HepG2 (cell line): ENCODE results near the gene SDK1. TPM values are rescaled to one million over a fixed set of nuclear protein-coding genes. Genes with fewer than 3 reads are reported as not detected.

Source experiments
- ATAC-seq: fragments of 200-7000 bp; cut with Tn5 transposase; 3 replicates; pipeline ENCODE4 v1.9.1; 2020; ENCODE audit warnings: mild to moderate bottlenecking, moderate library complexity
- BruUV-seq: library from RNA; stranded (reverse); fragments of 400-500 nt; replicated peaks from 2 replicates; lab custom pipeline; 2021; lab: Mats Ljungman, UMichigan
- CTCF ChIA-PET: fragments of 300-600 bp; formaldehyde crosslinking; extraction: SDS; loops from one replicate; lab custom pipeline; 2021; ENCODE audit warnings: low total read pairs, inconsistent platforms, low intra/inter-chr PET ratio; lab: Yijun Ruan, JAX
- POLR2A ChIA-PET: fragments of 350-600 bp; sonication (Branson Sonifier 250); formaldehyde crosslinking; loops from one replicate; lab custom pipeline; 2020; ENCODE audit warnings: antibody characterized with exemption, inconsistent platforms; lab: Yijun Ruan, JAX
- DNase-seq: peaks from one replicate; pipeline ENCODE4 v3.0.0-alpha.2; 2015; ENCODE audit warnings: low spot score
- FAIRE-seq: peaks from 3 replicates; lab custom pipeline; 2011; peaks lifted over from hg19 to GRCh38; lab: Jason Lieb, UNC
- H2AFZ ChIP-seq: one replicate; pipeline ENCODE4 v1.6.1; 2011; ENCODE audit warnings: low read length, inconsistent platforms
- H3K27ac ChIP-seq: fragments of 300-600 bp; 3 replicates; pipeline ENCODE4 v1.8.0; 2011; ENCODE audit warnings: mixed run types, mild to moderate bottlenecking, mixed read lengths, low read length, inconsistent platforms; ENCODE audit not compliant: insufficient read depth; ENCODE audit errors: extremely low read length
- H3K27me3 ChIP-seq, 2 experiments: fragments of 200-600 bp in 1 of 2; 2 replicates in 1 of 2; 3 replicates in 1 of 2; pipeline versions ENCODE4 v1.6.0 to v1.8.0; 2011; ENCODE audit warnings: low read length in 2 of 2, mild to moderate bottlenecking in 2 of 2, moderate library complexity in 2 of 2, inconsistent platforms in 1 of 2; ENCODE audit not compliant: insufficient read depth in 2 of 2, control insufficient read depth in 1 of 2
- H3K36me3 ChIP-seq, 2 experiments: fragments of 200-600 bp in 1 of 2; replicated peaks in 1 of 2; 2 replicates in 1 of 2; 3 replicates in 1 of 2; pipeline versions ENCODE4 v1.5.1 to v1.8.0; 2011; ENCODE audit warnings: low read length in 2 of 2, inconsistent platforms in 1 of 2; ENCODE audit not compliant: insufficient read depth in 2 of 2, control insufficient read depth in 1 of 2
- H3K4me1 ChIP-seq: 2 replicates; pipeline ENCODE4 v1.5.1; 2012; ENCODE audit warnings: low read length, inconsistent platforms; ENCODE audit not compliant: insufficient read depth
- H3K4me2 ChIP-seq: 2 replicates; pipeline ENCODE4 v1.6.0; 2011; ENCODE audit warnings: low read depth, low read length, inconsistent platforms
- H3K4me3 ChIP-seq, 3 experiments: fragments of 200-600 bp in 1 of 3; sonication (generic), shearing (Covaris generic) in 1 of 3; replicated peaks in 1 of 3; 2 replicates each; pipeline ENCODE4 v1.5.1; 2011 to 2016; ENCODE audit warnings: low read length in 3 of 3, inconsistent platforms in 2 of 3, low read depth in 2 of 3, mild to moderate bottlenecking in 2 of 3, control low read depth in 1 of 3, mixed read lengths in 1 of 3; ENCODE audit not compliant: insufficient read depth in 1 of 3
- H3K79me2 ChIP-seq: one replicate; pipeline ENCODE4 v1.6.1; 2011; ENCODE audit warnings: low read length, inconsistent platforms; ENCODE audit not compliant: insufficient read depth
- H3K9ac ChIP-seq: 2 replicates; pipeline ENCODE4 v1.6.0; 2011; ENCODE audit warnings: mild to moderate bottlenecking, low read depth, low read length, inconsistent platforms; ENCODE audit not compliant: insufficient read depth
- H3K9me3 ChIP-seq: 2 replicates; pipeline ENCODE4 v1.5.1; 2012; ENCODE audit warnings: mild to moderate bottlenecking, low read length
- H4K20me1 ChIP-seq: 2 replicates; pipeline ENCODE4 v1.6.0; 2011; ENCODE audit warnings: inconsistent platforms, mild to moderate bottlenecking, low read length, moderate library complexity; ENCODE audit not compliant: insufficient read depth
- NFYC ChIP-seq: IDR thresholded peaks from 2 replicates; pipeline ENCODE4 v1.6.1; 2016; ENCODE audit warnings: missing genetic modification reagents, missing compliant biosample characterization
- PREB ChIP-seq: sonication (generic); formaldehyde crosslinking; IDR thresholded peaks from 2 replicates; pipeline ENCODE4 v1.4.0; 2020; ENCODE audit warnings: missing genetic modification reagents
- TBX3 ChIP-seq: fragments of 450-650 bp; IDR thresholded peaks from 2 replicates; pipeline ENCODE4 v1.6.1; 2017; ENCODE audit warnings: antibody characterized with exemption, mild to moderate bottlenecking, inconsistent platforms, borderline replicate concordance
- ZBTB20 ChIP-seq: sonication (generic); formaldehyde crosslinking; IDR thresholded peaks from 2 replicates; pipeline ENCODE4 v1.8.1; 2023; ENCODE audit warnings: missing genetic modification reagents, low read depth, mild to moderate bottlenecking, borderline replicate concordance
- ZNF224 ChIP-seq: sonication (generic); formaldehyde crosslinking; IDR thresholded peaks from 2 replicates; pipeline ENCODE4 v1.5.0; 2020; ENCODE audit warnings: mild to moderate bottlenecking, missing genetic modification reagents
- ZNF468 ChIP-seq: sonication (generic); formaldehyde crosslinking; IDR thresholded peaks from 2 replicates; pipeline ENCODE4 v1.8.0; 2022; ENCODE audit warnings: mild to moderate bottlenecking, moderate library complexity, missing genetic modification reagents
- WGBS: methylation state at CpG from one replicate; pipeline ENCODE4 v1.1.6; 2017; ENCODE audit warnings: low lambda C conversion rate; 5-methylcytosine and 5-hydroxymethylcytosine counted together
- in situ Hi-C: cut with HindIII; loops from 2 replicates; pipeline ENCODE4 v1.10.0; 2017; ENCODE audit warnings: low pct_unique_long_range_greater_than_20kb; ENCODE audit not compliant: extremely low pct_ligation_motif_present
- intact Hi-C: fragments of 100-400 bp; cut with micrococcal nuclease; formaldehyde crosslinking; loops from one replicate; pipeline ENCODE4 v1.10.0; 2022; ENCODE audit not compliant: unreplicated experiment
- polyA plus RNA-seq, 8 experiments: library from polyadenylated mRNA; depleted of rRNA in 3 of 8; stranded (reverse) in 7 of 8; unstranded in 1 of 8; fragments of >200 nt; fragmentation: Illumina TruSeq in 4 of 8; extraction: Trizol in 4 of 8; gene quantifications; 2 replicates each; pipeline versions ENCODE4 v1.2.1 to v1.2.3, GENCODE V29; 2011 to 2016; ENCODE audit warnings: low read depth in 4 of 8, missing spikeins in 1 of 8, mixed read lengths in 1 of 8; ENCODE audit not compliant: insufficient read depth in 1 of 8
- total RNA-seq, 5 experiments: library from RNA; depleted of rRNA; stranded (reverse); fragments of >200 nt; fragmentation: Illumina TruSeq; extraction: Trizol; gene quantifications; 2 replicates each; pipeline ENCODE4 v1.2.3, GENCODE V29; 2016; ENCODE audit warnings: low read depth in 1 of 5
- TF ChIP-seq, protein P1 (sequence below): sonication (generic); formaldehyde crosslinking; IDR thresholded peaks from 2 replicates; pipeline ENCODE4 v1.5.0; 2020; ENCODE audit warnings: missing genetic modification reagents, mild to moderate bottlenecking, borderline replicate concordance

The SDK1 gene
- total and polyA plus RNA-seq, 2 of the 13 experiments (the other 11 are each of a cell fraction or from before 2014, with no cell fraction given) = 0.35 to 2.4 TPM

GRCh38 chr7:3426064-3426463 is 125.0 kb downstream of the SDK1 start:
- no TSS peak for BruUV-seq
- H3K27ac ChIP-seq = no peak overlapping the region
- no peak overlapping the region for H2AFZ ChIP-seq
- no peaks in the 10 kb centered on the region for H3K27me3 ChIP-seq
- no peaks in the 10 kb centered on the region for H4K20me1 ChIP-seq
- no peaks in the 10 kb centered on the region for H3K79me2 ChIP-seq
- peaks cover 9% of the 10 kb centered on the region; the same call in 1 of the 2 replicates for H3K9me3 ChIP-seq
- ChIA-PET CTCF (no interaction called here), POLR2A (no interaction called here)
- 0 out of 2 replicates have a peak, but pooled peaks cover 2% of the 10 kb centered on the region for H3K4me1 ChIP-seq
- ATAC-seq (no peak), DNase-seq (no peak), FAIRE-seq (no peak)
- TF ChIP-seq, protein P1, sequence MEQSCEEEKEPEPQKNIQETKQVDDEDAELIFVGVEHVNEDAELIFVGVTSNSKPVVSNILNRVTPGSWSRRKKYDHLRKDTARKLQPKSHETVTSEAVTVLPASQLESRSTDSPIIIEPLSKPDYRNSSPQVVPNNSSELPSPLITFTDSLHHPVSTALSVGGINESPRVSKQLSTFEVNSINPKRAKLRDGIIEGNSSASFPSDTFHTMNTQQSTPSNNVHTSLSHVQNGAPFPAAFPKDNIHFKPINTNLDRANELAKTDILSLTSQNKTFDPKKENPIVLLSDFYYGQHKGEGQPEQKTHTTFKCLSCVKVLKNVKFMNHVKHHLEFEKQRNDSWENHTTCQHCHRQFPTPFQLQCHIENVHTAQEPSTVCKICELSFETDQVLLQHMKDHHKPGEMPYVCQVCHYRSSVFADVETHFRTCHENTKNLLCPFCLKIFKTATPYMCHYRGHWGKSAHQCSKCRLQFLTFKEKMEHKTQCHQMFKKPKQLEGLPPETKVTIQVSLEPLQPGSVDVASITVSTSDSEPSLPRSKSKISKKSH (CRISPR knock-in tag) = no peak
- TF ChIP-seq TBX3 (no peak), ZNF468 (CRISPR knock-in tag) (no peak), PREB (CRISPR knock-in tag) (no peak), ZNF224 (CRISPR knock-in tag) (no peak)
- in situ Hi-C loops (no loop called here), intact Hi-C loops (no loop called here)
- no peaks in the 10 kb centered on the region for H3K36me3 ChIP-seq
- H3K4me2 ChIP-seq = no peak overlapping the region
- whole genome bisulfite sequencing = 74% methylated on average over 4 of the region's 4 CpGs
- no peak overlapping the region for H3K4me3 ChIP-seq
- H3K9ac ChIP-seq = no peak overlapping the region

DNA sequence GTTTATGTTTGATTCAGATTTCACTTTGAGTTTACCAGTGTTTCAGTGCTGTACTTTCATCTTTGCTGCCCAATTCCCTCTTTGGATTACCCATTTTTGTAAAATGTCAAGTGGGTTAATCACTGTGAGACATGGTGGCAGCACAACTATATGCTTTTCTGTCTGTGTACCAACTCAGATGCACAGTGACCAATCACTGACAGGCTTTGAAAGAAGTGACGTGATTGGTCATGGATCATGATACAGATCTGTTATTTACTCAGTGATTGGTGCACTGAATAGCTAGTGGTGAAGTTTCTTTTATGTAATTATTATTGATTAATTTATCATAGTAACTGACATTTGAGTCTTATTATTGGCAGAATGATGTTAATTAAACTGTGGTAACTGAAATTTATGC is 126.9 kb downstream of the SDK1 start:
- no TSS peak for BruUV-seq
- ChIA-PET POLR2A (no interaction called here), CTCF (no interaction called here)
- DNase-seq = no peak
- intact Hi-C loops (no loop called here), in situ Hi-C loops (no loop called here)
- no peaks in the 10 kb centered on the region for H4K20me1 ChIP-seq
- ATAC-seq = no peak
- H2AFZ ChIP-seq = no peak overlapping the region
- no peaks in the 10 kb centered on the region for H3K27me3 ChIP-seq
- no peak overlapping the region for H3K9ac ChIP-seq
- no peak overlapping the region for H3K27ac ChIP-seq
- no peaks in the 10 kb centered on the region for H3K79me2 ChIP-seq
- no peaks in the 10 kb centered on the region for H3K9me3 ChIP-seq
- no peak overlapping the region for H3K4me2 ChIP-seq
- no peak overlapping the region for H3K4me3 ChIP-seq
- TF ChIP-seq NFYC (CRISPR knock-in tag) (peak; percentile 51; the same call in 1 of the 2 replicates), ZBTB20 (CRISPR knock-in tag) (no peak)
- 89% methylated on average over 1 of the region's 1 CpG for WGBS
- FAIRE-seq = no peak
- H3K36me3 ChIP-seq = no peaks in the 10 kb centered on the region
- peaks cover 9% of the 10 kb centered on the region; the same call in 1 of the 2 replicates for H3K4me1 ChIP-seq
